NCI-H510A (cell line): ENCODE data around the gene ACAP3.
"Not testable (repeated sequence)": the region's sequence is repeated elsewhere in the genome, so short reads cannot be mapped to it uniquely, and the experiment has no call there.

Experiments used
- DNase-seq: peaks from one replicate; lab custom pipeline; 2025; lab: John Stamatoyannopoulos, UW

Gene ACAP3

DNA sequence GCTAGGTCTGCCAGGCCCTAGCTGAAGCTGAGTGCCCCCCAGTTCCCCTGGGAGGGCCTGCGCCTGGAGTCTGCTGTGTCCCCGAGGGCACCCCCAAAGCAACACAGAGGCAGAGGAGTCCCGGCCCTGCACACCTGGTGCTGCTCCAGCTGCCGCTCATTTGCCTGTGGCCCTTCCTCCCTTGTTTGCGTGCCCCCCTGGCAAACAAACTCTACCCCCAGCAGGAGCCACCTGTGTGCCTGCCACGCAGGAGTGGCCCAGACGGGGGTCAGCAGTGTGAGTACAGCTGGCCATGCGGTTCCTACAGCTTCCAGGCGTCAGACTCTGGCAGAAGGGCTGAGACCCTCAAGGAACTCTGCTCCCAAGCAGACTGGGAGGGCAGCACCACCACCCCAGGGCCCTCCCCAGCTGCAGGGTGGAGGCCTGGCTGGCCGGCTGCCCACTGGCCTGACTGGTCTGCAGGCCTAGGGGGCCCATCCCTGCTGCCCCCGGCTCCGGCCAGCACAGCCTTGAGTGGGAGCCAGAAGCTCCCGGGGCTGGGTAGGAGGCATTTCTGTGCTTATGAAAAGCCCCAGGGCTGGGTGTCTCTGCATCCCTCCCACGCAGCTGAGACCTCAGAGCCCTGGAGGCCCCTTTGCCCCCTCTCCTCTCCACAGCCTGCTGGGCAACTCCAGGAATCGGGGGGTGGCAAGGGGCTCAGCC is 22.8 kb upstream of the ACAP3 start:
- DNase-seq = no peak

DNA sequence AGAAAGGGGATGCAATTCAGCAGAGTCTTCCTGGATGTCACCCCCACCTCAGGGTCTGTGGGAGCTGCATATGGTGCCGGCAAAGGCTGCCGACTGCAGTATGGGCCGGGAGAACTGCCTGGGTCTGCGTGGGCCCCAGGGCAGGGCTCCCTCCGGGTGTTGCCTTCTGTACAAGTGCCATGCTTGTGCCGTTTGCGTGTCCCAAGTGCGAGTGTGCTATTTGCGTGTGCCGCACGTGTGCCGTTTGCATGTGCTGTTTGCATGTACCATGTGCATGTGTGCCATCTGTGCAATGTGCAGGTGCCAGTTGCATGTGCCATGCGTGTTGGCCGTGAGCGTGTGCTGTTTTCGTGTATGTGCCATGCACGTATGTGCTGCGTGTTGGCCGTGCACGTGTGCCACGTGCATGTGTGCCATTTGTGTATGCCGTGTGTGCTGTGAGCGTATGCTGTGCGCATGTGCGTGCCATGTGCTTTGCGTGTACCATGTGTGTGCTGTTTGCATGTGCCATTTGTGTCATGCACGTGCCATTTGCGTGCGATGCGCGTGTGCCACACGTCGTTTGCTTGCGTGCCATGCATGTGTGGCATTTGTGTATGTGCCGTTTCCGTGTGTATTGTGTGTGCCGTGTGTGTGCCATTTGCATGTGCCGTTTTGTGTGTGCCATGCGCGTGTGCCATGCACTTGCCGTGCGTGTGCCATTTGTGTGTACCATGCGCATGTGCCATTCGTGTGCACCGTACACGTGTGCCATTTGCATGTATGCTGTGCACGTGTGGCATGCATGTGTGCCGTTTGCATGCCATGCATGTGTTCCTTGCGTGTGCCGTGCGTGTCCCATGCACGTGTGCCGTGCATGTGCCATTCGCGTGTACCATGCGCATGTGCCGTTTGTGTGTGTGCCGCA is 21.8 kb upstream of the ACAP3 start:
- DNase-seq = no peak

DNA sequence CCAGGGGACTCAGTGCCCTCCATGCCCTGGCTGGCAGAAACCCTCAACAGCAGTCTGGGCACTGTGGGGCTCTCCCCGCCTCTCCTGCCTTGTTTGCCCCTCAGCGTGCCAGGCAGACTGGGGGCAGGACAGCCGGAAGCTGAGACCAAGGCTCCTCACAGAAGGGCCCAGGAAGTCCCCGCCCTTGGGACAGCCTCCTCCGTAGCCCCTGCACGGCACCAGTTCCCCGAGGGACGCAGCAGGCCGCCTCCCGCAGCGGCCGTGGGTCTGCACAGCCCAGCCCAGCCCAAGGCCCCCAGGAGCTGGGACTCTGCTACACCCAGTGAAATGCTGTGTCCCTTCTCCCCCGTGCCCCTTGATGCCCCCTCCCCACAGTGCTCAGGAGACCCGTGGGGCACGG is 20.5 kb upstream of the ACAP3 start:
- no peak for DNase-seq

DNA sequence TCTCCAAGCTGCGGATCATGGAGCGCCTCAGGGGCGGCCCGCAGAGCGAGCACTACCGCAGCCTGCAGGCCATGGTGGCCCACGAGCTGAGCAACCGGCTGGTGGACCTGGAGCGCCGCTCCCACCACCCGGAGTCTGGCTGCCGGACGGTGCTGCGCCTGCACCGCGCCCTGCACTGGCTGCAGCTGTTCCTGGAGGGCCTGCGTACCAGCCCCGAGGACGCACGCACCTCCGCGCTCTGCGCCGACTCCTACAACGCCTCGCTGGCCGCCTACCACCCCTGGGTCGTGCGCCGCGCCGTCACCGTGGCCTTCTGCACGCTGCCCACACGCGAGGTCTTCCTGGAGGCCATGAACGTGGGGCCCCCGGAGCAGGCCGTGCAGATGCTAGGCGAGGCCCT is 19.6 kb upstream of the ACAP3 start:
- no peak for DNase-seq

DNA sequence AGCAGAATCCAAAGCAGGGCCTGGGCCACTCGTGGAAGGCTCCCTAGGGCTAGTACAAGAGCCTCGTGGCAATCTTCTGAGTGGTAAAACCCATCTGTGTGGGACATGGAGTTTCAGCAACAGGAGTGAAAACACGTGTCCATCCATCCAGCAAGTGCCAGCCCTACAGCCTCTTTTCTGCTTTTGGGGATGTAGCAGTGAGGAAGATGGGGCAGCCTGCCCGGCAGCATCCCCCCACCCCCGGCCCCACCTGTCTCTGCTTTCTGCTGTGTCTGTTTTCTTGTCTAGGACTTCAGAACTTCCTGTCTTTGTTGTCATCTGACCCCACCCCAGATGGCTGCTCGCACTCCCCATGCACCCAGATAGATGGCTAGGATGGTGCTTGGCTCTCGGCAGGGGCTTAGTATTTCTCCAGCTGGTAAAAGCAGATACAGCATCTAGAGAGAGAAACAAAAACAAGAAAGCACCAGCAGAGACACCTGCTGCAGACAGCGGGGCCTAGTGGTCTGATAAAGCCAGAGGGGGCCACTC is 18.4 kb upstream of the ACAP3 start:
- no peak for DNase-seq

DNA sequence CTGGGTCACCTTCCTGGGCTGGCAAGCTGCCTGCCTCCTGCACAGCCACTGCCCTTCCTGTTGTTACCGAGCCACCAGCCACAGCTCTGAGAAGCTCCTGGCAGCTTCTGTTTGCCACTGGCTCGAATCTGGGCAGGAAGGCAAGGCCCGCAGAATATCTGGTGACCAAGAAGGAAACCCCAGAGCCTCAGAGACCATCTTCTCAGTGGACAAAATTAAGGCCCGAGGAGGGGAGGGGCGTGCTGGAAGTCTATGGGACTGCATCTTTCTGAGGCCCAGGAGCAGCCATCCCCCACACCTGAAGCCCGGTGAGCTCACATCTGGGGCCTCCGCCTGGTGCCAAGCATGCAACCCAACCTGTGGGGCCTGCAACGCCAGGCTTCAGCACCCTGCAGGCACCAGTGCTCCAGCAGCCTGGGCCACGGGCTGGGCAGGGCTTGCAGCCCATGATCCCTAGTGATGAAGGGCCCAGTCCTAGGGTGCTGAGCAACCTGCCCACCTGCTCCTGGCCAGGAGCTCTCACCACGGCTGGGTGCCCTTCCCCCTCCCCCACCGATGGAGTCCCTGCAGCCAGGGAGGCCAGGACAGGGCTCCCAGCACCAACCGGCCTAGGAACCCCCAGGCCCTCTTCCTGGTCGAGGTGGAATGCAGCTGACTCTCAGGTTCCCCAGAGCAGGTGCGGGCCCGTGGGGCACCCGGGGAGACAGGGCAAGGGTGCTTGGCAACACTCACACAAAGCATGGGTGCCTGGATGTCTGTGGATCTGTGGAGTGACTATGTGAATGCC is 17.8 kb upstream of the ACAP3 start:
- DNase-seq = no peak

DNA sequence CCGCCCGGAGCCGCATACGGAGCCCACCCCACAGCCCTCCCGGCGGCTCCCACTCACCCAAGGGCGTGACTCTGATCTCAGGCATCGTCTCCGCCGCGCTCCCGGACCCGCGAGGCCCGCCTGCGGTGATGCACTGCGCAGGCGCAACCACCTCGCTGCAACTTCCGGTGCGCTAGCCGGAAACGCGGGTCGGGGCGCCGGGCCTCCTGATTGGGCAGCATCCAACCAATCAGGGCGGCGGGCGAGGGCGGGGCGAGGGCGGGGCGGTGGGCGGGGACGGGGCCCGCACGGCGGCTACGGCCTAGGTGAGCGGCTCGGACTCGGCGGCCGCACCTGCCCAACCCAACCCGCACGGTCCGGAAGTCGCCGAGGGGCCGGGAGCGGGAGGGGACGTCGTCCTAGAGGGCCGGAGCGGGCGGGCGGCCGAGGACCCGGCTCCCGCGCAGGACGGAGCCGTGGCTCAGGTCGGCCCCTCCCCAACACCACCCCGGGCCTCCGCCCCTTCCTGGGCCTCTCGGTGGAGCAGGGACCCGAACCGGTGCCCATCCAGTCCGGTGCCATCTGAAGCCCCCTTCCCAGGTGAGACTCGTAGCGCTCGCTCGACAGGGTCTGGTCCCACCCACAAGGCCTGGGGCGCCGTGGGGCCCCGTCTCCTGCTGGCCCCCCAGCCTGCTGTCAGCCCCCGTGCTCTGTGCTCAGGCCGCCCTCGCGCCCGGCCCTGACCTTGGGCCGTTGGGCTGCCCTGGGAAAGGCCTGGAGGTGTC is 17.0 kb upstream of the ACAP3 start, which contains the start of the genes CPTP and INTS11:
CPTP (plus strand) TSS at position 279 of the 764 bp plus-strand sequence. CDS start 2,109 bp downstream, outside the sequence.
INTS11 (minus strand) TSS at position 137 of the 764 bp plus-strand sequence; CDS start at position 85, 52 bp downstream.
- peak; percentile 98 for DNase-seq

DNA sequence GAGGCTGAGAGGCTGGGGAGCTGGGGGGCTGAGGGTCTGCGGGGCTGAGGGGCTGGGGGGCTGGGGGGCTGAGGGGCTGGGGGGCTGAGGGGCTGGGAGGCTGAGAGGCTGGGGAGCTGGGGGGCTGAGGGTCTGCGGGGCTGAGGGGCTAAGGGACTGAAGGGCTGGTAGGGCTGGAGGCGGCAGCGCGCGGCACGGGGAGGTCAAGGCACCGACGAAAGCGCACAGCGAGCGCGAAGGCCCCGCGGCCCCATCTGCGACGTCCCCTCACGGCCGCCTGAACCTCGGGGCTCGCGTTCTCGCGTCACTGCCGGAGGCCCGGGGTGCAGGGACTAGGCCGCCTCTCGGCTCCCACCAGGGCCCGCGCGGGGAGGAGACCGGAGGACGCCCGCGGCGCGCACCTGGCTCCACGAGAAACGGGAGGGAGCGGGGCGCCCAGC is 16.4 kb upstream of the ACAP3 start:
- no peak for DNase-seq

DNA sequence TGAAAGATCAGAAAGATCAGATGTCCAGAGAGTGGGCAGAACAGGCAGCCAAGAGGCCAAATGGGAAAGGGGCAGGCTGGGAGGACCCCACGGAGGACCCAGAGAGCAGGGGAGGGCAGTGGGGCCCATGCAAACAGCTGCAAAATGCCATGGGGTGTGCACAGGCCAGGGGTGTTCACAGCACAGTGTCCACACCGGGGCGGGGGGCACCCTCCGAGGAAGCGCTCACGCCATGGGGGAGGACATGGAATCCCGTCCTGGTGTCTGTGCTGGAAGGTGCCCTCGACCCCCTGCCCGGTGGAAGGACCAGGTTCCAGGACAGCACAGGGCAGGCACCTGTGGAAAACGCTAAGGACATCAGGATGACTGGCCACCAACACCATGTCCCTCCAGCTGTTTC is 15.2 kb upstream of the ACAP3 start:
- DNase-seq = no peak

DNA sequence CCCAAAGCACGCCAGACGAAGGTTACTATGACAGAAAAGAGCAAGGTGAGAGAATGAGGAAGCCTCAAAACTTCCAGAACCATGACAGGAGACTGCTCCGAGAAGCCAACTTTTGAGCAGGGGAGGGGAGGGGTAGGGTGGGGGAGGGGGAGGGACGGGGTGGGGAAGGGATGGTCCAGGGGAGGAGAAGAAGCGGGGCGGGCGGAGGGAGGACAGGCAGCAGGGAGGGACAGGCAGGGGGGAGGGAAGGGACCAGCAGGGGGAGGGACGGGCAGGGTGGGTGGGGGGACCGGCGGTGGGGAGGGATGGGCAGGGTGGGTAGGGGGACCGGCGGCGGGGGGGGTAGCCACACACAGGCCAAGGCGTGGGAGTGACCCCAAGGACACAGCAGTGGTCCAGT is 14.7 kb upstream of the ACAP3 start:
- no peak for DNase-seq

DNA sequence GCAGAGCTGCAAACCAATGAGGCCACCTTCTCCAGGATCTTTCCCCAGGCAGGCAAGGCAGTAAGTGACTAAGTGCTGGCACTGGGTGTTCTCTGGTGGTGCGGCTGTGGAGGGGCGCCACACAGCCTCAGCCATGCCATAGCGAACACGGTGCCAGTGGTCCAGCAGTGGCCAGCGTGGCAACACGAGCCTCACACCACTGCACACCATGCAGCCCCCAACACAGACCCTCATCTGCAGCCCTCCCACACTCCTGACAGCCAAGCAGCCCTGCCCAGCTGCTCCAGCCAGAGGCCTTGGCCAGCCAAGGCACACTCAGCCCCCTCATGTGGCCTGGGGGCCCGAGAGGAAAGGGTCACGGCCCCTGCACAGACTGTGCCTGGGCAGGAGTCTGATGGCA is 13.7 kb upstream of the ACAP3 start:
- no peak for DNase-seq

DNA sequence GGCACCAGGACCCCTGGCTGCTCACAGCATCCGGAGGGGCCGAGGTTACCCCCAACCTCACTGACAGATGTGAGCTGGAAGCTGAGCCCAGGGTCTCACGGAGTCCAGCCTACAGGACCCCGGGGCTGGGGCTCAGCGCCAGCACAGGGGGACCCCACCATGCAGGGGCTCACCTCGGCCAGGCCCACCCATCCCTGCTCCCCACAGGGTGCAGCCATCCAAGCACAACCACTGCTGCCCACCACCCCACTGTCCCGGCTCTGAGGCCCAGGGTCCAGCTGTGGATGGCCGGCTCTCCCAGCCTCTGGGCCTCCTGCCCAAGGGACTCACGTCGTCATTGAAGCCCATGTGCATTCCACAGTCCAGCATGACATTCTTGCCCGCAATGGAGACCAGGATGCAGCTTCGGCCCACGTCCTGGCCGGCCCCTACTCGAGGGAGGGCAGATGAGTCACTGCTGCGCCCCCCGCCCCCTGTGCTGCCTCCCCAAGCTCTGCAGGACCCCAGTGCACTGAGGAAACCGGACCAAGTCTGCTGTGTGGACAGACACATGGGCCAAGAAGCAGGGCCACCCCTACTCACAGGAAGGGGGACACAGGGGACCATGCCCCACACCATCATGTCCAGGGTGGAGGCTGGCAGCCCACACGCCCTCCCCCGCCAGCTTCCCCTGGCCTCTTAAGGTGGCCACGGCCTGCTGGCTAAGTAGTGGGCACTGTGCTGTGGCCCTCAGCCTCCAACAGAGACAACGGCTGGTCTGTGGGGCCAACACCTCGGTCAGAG is 13.1 kb upstream of the ACAP3 start:
- no peak for DNase-seq

DNA sequence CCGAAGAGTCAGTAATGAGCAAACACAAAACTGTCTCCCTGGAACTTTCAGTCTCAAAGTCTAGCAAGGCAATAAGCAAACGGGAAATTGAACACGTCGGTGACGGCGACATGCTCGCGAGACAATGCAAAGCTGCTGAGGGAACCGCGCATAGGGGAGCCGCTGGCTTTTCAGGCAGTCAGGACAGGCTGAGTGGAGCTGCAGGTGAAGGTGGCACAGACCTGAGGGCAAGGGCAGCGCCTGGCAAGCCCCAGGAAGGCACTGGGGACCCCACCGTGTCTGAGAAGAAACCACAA is 11.9 kb upstream of the ACAP3 start:
- DNase-seq = no peak

DNA sequence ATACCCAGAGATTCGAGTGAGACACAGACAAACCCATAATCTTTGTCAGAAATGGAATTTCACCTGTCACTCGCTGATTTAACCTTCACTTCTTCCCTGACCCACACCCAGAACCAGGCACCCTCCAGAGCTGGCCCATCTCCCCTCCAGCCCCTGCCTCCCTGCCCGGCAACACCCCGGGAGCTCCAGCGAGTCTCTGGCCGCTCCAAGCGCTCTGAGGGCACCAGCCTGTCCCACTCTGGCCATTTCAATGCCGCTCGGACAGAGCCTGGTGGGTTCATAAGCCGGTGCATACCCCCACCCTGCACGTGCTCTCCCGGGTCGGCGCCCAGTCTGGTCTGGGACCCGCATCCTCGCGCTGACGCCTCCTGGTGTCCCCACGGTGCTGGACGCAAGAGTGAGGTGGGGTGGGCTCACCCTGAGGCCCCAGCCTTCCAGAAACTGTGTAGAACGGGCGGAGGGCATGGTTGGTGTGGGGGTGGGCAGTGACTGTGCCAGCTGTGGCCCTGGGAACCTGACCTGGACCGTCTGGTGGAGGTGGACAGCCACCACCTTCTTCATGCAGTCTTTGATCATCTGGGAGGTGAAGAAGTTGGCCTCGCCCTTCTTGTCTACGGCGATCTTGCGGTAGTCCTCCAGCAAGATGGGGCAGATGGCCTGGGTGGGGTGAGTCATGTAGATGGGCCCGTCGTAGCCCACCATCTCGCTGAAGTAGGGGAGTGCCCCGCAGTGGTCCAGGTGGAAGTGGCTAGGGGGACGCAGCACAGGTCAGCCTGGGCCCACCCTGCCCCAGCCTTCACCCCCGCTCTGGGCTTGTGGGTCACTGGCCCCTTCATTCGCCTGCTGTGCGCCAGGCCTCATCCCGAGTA is 11.3 kb upstream of the ACAP3 start:
- DNase-seq = no peak

DNA sequence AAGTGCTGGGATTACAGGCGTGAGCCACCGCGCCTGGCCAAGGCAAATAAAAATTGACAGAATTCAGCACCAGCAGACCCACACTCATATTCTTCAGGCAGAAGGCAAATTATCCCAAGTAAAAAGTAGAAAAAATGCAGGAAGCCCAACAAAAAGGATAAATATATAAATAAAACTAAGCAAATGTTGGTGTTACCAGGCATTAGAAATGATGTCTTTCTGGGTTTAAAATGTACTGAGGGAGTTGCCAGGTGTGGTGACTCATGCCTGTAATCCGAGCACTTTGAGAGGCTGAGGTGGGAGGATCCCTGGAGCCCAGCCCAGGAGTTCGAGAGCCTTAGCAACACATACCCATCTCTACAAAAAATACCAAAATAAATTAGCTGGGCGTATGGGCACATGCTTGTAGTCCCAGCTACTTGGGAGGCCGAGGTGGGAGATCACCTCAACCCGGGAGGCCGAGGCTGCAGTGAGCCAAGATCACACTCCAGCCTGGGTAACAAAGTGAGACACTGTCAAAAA is 10.5 kb upstream of the ACAP3 start:
- peak; percentile 80 for DNase-seq

DNA sequence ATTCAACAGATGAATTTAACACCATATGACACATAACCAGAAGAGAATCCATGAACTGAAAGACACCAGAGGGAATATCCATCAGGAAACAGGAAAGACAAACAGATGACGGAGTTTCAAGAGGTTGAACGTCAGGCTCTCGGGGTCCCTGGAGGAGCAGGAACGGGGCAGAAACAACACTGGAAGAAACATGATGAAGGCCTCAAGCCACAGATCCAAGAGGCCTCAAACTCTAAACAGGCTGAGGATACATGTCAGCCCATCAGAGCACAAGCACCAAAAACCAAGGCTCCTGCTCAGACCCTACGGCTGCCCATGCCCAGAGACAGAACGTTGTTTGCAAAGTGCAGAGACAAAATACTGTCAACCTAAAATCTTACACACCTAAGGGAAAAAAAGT is 9.7 kb upstream of the ACAP3 start:
- DNase-seq = no peak

DNA sequence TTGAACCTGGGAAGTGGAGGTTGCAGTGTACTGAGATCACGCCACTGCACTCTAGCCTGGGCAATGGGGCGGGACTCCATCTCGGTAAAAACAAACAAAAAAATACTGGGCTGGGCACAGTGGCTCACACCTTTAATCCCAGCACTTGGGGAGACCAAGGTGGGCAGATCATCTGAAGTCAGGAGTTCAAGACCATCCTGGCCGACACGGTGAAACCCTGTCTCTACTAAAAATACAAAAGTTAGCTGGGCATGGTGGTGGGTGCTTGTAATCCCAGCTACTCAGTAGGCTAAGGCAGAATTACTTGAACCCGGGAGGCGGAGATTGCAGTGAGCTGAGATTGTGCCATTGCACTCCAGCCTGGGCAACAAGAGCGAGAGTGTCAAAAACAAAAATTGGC is 8.5 kb upstream of the ACAP3 start:
- not testable (repeated sequence) for DNase-seq

DNA sequence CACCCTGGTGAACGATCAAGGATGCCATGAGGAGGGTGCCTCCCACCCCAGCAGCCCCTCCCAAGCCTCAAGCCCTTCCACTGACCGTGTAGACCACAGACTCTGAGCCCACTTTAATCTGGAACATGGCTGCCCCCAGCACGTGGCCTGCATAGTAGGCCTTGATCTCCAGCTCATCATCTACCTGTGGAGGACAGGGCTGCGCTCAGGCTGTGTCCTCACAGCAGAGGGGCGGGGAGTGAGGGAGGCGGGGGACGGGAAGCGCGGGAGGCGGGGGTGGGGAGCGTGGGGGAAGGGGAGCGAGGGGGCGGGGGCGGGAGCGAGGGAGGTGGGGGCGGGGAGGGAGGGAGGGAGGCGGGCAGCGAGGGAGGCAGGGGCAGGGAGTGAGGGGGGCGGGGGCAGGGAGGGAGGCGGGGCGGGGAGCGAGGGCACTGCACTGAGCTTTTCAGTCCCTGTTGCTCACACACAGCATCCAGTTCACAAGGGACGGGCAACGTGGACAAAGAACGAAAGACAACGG is 7.8 kb upstream of the ACAP3 start:
- peak; percentile 98 for DNase-seq

DNA sequence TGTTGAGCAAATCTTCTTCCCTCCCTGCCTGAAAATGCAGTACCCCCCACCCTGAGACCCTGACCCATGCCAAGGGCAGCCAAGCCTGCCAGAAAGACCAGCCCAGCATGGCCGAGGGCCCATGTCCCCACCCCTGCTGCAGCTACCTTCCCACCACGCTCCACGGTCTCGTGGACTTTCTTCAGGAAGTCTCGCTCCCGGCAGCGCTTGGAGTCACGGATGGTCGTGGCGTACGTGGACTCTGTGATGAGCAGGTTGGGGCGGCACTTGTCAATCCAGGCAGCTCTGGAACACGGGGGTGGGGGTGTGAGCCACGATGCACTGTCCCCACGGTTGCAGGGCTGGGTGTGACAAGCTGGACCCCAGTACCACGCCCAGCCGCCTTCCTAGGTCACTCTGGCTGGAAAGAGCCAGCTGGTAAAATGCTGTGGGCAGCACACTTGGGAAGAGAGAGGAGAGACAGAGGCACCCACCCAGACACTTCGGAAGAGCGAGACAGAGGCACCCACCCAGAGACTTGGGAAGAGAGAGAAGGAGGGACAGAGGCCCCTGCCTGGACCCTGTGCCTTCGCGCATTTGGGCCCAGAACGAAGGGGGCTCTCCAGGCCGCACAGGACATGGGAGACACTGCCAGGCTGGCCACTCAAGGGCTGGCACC is 7.1 kb upstream of the ACAP3 start:
- no peak for DNase-seq
